Measurements from ENCODE around the gene PAK5. TPM values are rescaled to one million over a fixed set of nuclear protein-coding genes. Genes with fewer than 3 reads are reported as not detected.

PAK5 gene
- total RNA-seq, 1 donor from 2014 or later = 0.16 TPM

DNA sequence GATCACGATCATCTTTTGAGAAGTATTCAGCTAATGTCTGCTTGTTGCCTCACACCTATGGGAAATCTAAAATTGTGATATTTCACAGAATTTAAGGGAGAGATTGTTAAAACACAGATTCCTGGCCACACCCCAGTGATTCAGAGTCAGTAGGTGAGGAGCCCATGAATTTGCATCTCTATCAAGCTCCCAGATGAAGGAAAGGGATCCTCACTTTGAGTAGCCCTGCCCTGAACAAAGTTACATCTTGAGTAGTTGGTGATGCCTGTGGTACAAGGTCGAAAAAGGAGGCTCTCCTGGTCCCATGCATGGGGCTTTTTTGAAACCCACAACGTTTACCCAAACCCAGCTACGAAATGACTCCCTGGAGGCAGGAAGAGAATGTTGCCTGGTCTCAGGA, 79.5 kb downstream of the PAK5 start:
- Histone ChIP-seq H3K36me3 (ENCODE audit: insufficient read depth, low read length) (no peaks in the 10 kb centered on the region), H3K9me3 (ENCODE audit: insufficient read depth, low read depth, low read length) (no peaks in the 10 kb centered on the region), H3K79me2 (ENCODE audit: insufficient read depth, low read length) (no peaks in the 10 kb centered on the region), H3K27ac (ENCODE audit: low read depth, low read length) (no peak overlapping the region), H3K4me1 (ENCODE audit: insufficient read depth, low read length) (no peaks in the 10 kb centered on the region), H2AFZ (ENCODE audit: low read depth, low read length) (no peak overlapping the region), H3K9ac (ENCODE audit: low read length) (no peak overlapping the region), H4K20me1 (ENCODE audit: insufficient read depth, low read length) (no peaks in the 10 kb centered on the region), H3K4me3 (ENCODE audit: insufficient read depth, low read depth, low read length) (no peak overlapping the region), H3K4me2 (ENCODE audit: low read length) (no peak overlapping the region), H3K27me3 (ENCODE audit: insufficient read depth, low read length) (no peaks in the 10 kb centered on the region)
- H3K36me3 Mint-ChIP-seq (ENCODE audit: low read depth, unreplicated experiment) = no peaks in the 10 kb centered on the region
- no peaks in the 10 kb centered on the region for H3K27me3 Mint-ChIP-seq (ENCODE audit: low read depth, unreplicated experiment)
- H3K4me3 Mint-ChIP-seq (ENCODE audit: unreplicated experiment) = no peak overlapping the region
- DNase-seq (ENCODE audit: low read depth) (no peak), FAIRE-seq (no peak)
- peaks cover 3% of the 10 kb centered on the region for H3K9me3 Mint-ChIP-seq (ENCODE audit: unreplicated experiment)
- TF ChIP-seq EZH2 (IDR thresholded peaks at IDR 0.05; ENCODE audit: insufficient read depth, low read length) = no peak
- TF ChIP-seq, protein P1, sequence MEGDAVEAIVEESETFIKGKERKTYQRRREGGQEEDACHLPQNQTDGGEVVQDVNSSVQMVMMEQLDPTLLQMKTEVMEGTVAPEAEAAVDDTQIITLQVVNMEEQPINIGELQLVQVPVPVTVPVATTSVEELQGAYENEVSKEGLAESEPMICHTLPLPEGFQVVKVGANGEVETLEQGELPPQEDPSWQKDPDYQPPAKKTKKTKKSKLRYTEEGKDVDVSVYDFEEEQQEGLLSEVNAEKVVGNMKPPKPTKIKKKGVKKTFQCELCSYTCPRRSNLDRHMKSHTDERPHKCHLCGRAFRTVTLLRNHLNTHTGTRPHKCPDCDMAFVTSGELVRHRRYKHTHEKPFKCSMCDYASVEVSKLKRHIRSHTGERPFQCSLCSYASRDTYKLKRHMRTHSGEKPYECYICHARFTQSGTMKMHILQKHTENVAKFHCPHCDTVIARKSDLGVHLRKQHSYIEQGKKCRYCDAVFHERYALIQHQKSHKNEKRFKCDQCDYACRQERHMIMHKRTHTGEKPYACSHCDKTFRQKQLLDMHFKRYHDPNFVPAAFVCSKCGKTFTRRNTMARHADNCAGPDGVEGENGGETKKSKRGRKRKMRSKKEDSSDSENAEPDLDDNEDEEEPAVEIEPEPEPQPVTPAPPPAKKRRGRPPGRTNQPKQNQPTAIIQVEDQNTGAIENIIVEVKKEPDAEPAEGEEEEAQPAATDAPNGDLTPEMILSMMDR (IDR thresholded peaks at IDR 0.05; ENCODE audit: insufficient read depth, low read depth, low read length) = no peak
- no peak overlapping the region for H3K27ac Mint-ChIP-seq (ENCODE audit: unreplicated experiment)
- H3K4me1 Mint-ChIP-seq (ENCODE audit: low read depth, unreplicated experiment) = no peaks in the 10 kb centered on the region

DNA sequence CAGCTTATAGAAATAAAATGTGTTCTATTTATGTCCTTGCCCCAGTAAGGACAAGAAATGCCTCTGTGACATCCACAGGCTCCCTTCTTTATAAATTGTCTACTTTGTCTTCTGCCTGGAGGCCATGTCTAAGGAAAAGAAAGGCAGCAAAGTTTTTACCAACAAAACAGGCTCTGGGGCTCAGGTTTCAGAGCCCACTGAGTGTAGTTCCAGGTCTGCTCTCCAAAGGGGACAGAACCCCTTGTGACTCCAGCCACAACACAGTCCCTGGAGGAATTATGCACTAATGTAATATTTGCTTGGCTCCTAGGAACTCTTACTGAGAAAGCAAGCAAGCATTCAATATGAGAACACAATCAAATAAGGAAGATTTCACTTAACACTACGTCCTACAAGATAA, 80.1 kb downstream of the PAK5 start:
- Mint-ChIP-seq H3K36me3 (ENCODE audit: low read depth, unreplicated experiment) (no peaks in the 10 kb centered on the region), H3K27ac (ENCODE audit: unreplicated experiment) (no peak overlapping the region), H3K4me1 (ENCODE audit: low read depth, unreplicated experiment) (no peaks in the 10 kb centered on the region), H3K9me3 (ENCODE audit: unreplicated experiment) (peaks cover 3% of the 10 kb centered on the region), H3K4me3 (ENCODE audit: unreplicated experiment) (no peak overlapping the region), H3K27me3 (ENCODE audit: low read depth, unreplicated experiment) (no peaks in the 10 kb centered on the region)
- Histone ChIP-seq H3K36me3 (ENCODE audit: insufficient read depth, low read length) (no peaks in the 10 kb centered on the region), H3K4me1 (ENCODE audit: insufficient read depth, low read length) (no peaks in the 10 kb centered on the region), H2AFZ (ENCODE audit: low read depth, low read length) (no peak overlapping the region), H3K79me2 (ENCODE audit: insufficient read depth, low read length) (no peaks in the 10 kb centered on the region), H3K4me3 (ENCODE audit: insufficient read depth, low read depth, low read length) (no peak overlapping the region), H3K9ac (ENCODE audit: low read length) (no peak overlapping the region), H3K27ac (ENCODE audit: low read depth, low read length) (no peak overlapping the region), H3K4me2 (ENCODE audit: low read length) (no peak overlapping the region), H4K20me1 (ENCODE audit: insufficient read depth, low read length) (no peaks in the 10 kb centered on the region), H3K27me3 (ENCODE audit: insufficient read depth, low read length) (no peaks in the 10 kb centered on the region), H3K9me3 (ENCODE audit: insufficient read depth, low read depth, low read length) (no peaks in the 10 kb centered on the region)
- DNase-seq (ENCODE audit: low read depth) (no peak), FAIRE-seq (no peak)
- no peak for TF ChIP-seq EZH2 (IDR thresholded peaks at IDR 0.05; ENCODE audit: insufficient read depth, low read length)
- TF ChIP-seq, protein P1 (IDR thresholded peaks at IDR 0.05; ENCODE audit: insufficient read depth, low read depth, low read length) = no peak

DNA sequence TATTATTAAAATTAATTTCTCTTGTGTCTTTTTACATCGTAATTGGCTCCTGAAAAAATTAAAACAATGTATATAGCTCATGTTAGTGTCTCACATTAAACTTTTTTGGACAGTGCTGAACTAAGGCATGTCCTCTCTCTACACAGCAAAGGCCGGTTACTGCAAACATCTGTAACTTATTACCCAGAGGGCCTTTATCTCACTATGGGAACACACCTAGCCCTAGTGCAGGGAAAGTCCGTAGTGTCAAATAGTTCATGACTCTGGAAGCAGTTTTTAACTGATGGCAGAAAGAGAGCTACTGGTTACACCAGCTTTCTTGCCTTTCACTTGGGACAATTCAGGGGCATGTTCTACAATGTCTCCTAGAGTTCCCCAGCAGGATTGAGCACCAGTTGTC, 82.2 kb downstream of the PAK5 start:
- no peak for DNase-seq (ENCODE audit: low read depth)

More for the DNA sequence above, 82.2 kb downstream of the PAK5 start:
- Mint-ChIP-seq H3K9me3 (ENCODE audit: unreplicated experiment) (peaks cover 3% of the 10 kb centered on the region), H3K4me1 (ENCODE audit: low read depth, unreplicated experiment) (no peaks in the 10 kb centered on the region), H3K27ac (ENCODE audit: unreplicated experiment) (no peak overlapping the region), H3K36me3 (ENCODE audit: low read depth, unreplicated experiment) (no peaks in the 10 kb centered on the region), H3K27me3 (ENCODE audit: low read depth, unreplicated experiment) (peaks cover 2% of the 10 kb centered on the region), H3K4me3 (ENCODE audit: unreplicated experiment) (no peak overlapping the region)
- Histone ChIP-seq H3K27ac (ENCODE audit: low read depth, low read length) (no peak overlapping the region), H3K36me3 (ENCODE audit: insufficient read depth, low read length) (no peaks in the 10 kb centered on the region), H3K4me3 (ENCODE audit: insufficient read depth, low read depth, low read length) (no peak overlapping the region), H2AFZ (ENCODE audit: low read depth, low read length) (no peak overlapping the region), H3K27me3 (ENCODE audit: insufficient read depth, low read length) (no peaks in the 10 kb centered on the region), H3K9me3 (ENCODE audit: insufficient read depth, low read depth, low read length) (no peaks in the 10 kb centered on the region), H3K4me1 (ENCODE audit: insufficient read depth, low read length) (no peaks in the 10 kb centered on the region), H3K9ac (ENCODE audit: low read length) (no peak overlapping the region), H4K20me1 (ENCODE audit: insufficient read depth, low read length) (no peaks in the 10 kb centered on the region), H3K79me2 (ENCODE audit: insufficient read depth, low read length) (no peaks in the 10 kb centered on the region), H3K4me2 (ENCODE audit: low read length) (no peak overlapping the region)
- FAIRE-seq = no peak
- TF ChIP-seq, protein P1 (IDR thresholded peaks at IDR 0.05; ENCODE audit: insufficient read depth, low read depth, low read length) = no peak
